OCI-LY1 (cell line): ENCODE measurements around the gene SLC6A8.

Experiments used
- H2AFZ ChIP-seq: fragments of 200-600 bp; sonication (generic), shearing (Covaris generic); 2 replicates; pipeline ENCODE4 v1.6.0; 2014; ENCODE audit warnings: antibody characterized with exemption, mild to moderate bottlenecking, low read length
- H3F3A ChIP-seq: fragments of 200-600 bp; sonication (generic), shearing (Covaris generic); 2 replicates; pipeline ENCODE4 v1.6.0; 2014; ENCODE audit warnings: mild to moderate bottlenecking, antibody characterized with exemption, low read length, moderate library complexity; ENCODE audit not compliant: insufficient read depth
- H3K27ac ChIP-seq: fragments of 200-600 bp; sonication (generic); 2 replicates; pipeline ENCODE4 v1.5.1; 2014; ENCODE audit warnings: low read length, mixed run types, mild to moderate bottlenecking, low read depth; ENCODE audit not compliant: poor library complexity, severe bottlenecking
- H3K27me3 ChIP-seq: fragments of 200-600 bp; sonication (generic); 2 replicates; pipeline ENCODE4 v1.6.0; 2014; ENCODE audit warnings: antibody characterized with exemption, mild to moderate bottlenecking, low read length, moderate library complexity; ENCODE audit not compliant: insufficient read depth
- H3K36me3 ChIP-seq: fragments of 200-600 bp; sonication (generic); 2 replicates; pipeline ENCODE4 v1.6.1; 2014; ENCODE audit warnings: mild to moderate bottlenecking, antibody characterized with exemption, low read length, moderate library complexity, mixed read lengths; ENCODE audit not compliant: insufficient read depth
- H3K4me1 ChIP-seq: fragments of 200-600 bp; sonication (generic); 2 replicates; pipeline ENCODE4 v1.5.1; 2014; ENCODE audit warnings: mild to moderate bottlenecking, low read length, moderate library complexity; ENCODE audit not compliant: insufficient read depth, severe bottlenecking
- H3K4me2 ChIP-seq: fragments of 200-600 bp; sonication (generic), shearing (Covaris generic); 2 replicates; pipeline ENCODE4 v1.6.1; 2014; ENCODE audit warnings: low read length
- H3K4me3 ChIP-seq: fragments of 200-600 bp; sonication (generic); 2 replicates; pipeline ENCODE4 v1.5.1; 2014; ENCODE audit warnings: low read length, low read depth, mild to moderate bottlenecking, mixed read lengths; ENCODE audit not compliant: poor library complexity, severe bottlenecking
- H3K79me2 ChIP-seq: fragments of 200-600 bp; shearing (Covaris generic); 2 replicates; pipeline ENCODE4 v1.6.1; 2016; ENCODE audit warnings: mixed run types, low read length, mixed read lengths; ENCODE audit not compliant: insufficient read depth
- H3K9ac ChIP-seq: fragments of 200-600 bp; sonication (generic), shearing (Covaris generic); 2 replicates; pipeline ENCODE4 v1.6.1; 2014; ENCODE audit warnings: mild to moderate bottlenecking, low read length, mixed read lengths
- H3K9me2 ChIP-seq: fragments of 200-600 bp; sonication (generic), shearing (Covaris generic); 2 replicates; pipeline ENCODE4 v1.6.1; 2014; ENCODE audit warnings: low read depth, mild to moderate bottlenecking, low read length, mixed read lengths
- H3K9me3 ChIP-seq: fragments of 200-600 bp; shearing (Covaris generic); 2 replicates; pipeline ENCODE4 v1.6.1; 2014; ENCODE audit warnings: low read length, mixed read lengths
- H4K20me1 ChIP-seq: fragments of 200-600 bp; sonication (generic), shearing (Covaris generic); 2 replicates; pipeline ENCODE4 v1.6.0; 2016; ENCODE audit warnings: mild to moderate bottlenecking, low read length; ENCODE audit not compliant: insufficient read depth
- CTCF ChIP-seq: fragments of 200-600 bp; sonication (generic), shearing (Covaris generic); IDR thresholded peaks from 2 replicates; pipeline ENCODE4 v1.5.1; 2017; ENCODE audit warnings: mild to moderate bottlenecking, antibody characterized with exemption, low read length, moderate library complexity, mixed read lengths
- EZH2 ChIP-seq: fragments of 200-600 bp; sonication (generic), shearing (Covaris generic); IDR thresholded peaks from 2 replicates; pipeline ENCODE4 v1.8.0; 2017; ENCODE audit warnings: borderline replicate concordance, mixed run types, mild to moderate bottlenecking, antibody characterized with exemption, low read length, moderate library complexity, mixed read lengths

The SLC6A8 gene

DNA sequence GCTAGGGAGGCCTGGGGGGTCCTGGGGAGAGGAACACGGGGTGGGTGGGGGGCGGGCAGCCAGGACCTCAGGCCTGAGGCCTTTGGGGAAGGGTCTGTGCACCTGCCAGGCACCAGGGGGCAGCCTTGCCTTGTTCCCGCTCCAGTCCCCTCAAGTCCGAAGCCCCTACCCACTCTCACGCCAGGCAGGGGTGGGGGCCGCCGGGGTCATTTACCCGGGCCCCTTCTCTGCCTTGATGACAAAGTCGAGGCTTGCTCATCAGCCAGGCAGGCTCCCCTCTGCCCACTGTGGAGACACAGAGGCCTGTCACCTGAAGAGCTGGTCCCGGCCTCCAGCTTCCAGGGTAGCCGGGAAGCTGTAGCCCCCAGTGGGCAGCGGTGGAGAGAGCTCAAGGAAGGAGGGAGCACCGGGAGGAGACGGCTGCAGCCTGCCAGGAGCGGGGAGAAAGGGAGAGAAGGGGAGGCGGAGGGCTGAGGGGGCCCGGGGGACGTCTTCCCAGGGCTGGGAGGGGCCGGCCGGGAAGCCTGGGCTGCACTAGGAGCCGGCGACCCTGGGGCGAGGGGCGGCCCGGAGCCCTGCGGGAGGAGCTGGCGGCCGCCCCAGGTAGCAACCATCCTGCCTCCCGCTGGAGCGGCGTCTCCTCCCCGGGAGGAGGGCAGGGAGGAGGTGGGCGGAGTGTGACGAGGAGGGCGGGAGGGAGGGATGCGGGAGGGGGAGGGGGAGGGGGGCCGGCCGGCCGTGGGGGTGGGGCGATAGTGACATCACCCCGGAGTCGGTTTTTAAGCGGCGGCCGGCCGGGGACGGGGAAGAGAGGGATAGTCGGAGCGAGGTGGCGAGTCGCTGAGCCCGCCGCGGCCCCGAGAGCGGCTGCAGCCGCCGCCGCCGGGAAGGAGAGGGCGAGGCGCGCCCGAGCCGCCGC lies at the start of gene SLC6A8:
TSS of gene SLC6A8 (plus strand) at position 806 of the 919 bp plus-strand sequence. CDS start 649 bp downstream, outside the sequence.
- H4K20me1 ChIP-seq = no peaks in the 10 kb centered on the region
- H3K4me2 ChIP-seq = no peak within 1 kb of the TSS; the same call in 1 of the 2 replicates
- no peak within 1 kb of the TSS for H3K9ac ChIP-seq
- no peaks in the 10 kb centered on the region for H3F3A ChIP-seq
- peak within 1 kb of the TSS; percentile 38 for H3K4me3 ChIP-seq
- H2AFZ ChIP-seq = no peak within 1 kb of the TSS
- H3K4me1 ChIP-seq = no peaks in the 10 kb centered on the region
- no peaks in the 10 kb centered on the region for H3K36me3 ChIP-seq
- no peaks in the 10 kb centered on the region for H3K27me3 ChIP-seq
- no peaks in the 10 kb centered on the region for H3K9me3 ChIP-seq
- H3K79me2 ChIP-seq = no peaks in the 10 kb centered on the region
- H3K27ac ChIP-seq = no peak within 1 kb of the TSS
- TF ChIP-seq EZH2 (no peak), CTCF (peak; percentile 38)
- H3K9me2 ChIP-seq = no peaks in the 10 kb centered on the region

GRCh38 chrX:153638041-153638371 lies 49.7 kb upstream of the SLC6A8 start:
- no peaks in the 10 kb centered on the region for H3F3A ChIP-seq
- no peaks in the 10 kb centered on the region for H3K9me2 ChIP-seq
- H3K79me2 ChIP-seq = no peaks in the 10 kb centered on the region
- no peak for TF ChIP-seq CTCF
- TF ChIP-seq EZH2 = no peak
- no peak overlapping the region for H3K27ac ChIP-seq
- H3K4me2 ChIP-seq = no peak overlapping the region
- H3K4me1 ChIP-seq = no peaks in the 10 kb centered on the region
- no peaks in the 10 kb centered on the region for H3K27me3 ChIP-seq
- H3K9me3 ChIP-seq = no peaks in the 10 kb centered on the region
- H4K20me1 ChIP-seq = no peaks in the 10 kb centered on the region
- no peak overlapping the region for H2AFZ ChIP-seq
- H3K36me3 ChIP-seq = no peaks in the 10 kb centered on the region
- no peak overlapping the region for H3K9ac ChIP-seq
- no peak overlapping the region for H3K4me3 ChIP-seq

- Histone ChIP-seq H3K4me1 (no peaks in the 10 kb centered on the region), H3K27me3 (no peaks in the 10 kb centered on the region; the same call in 1 of the 2 replicates)
- TF ChIP-seq EZH2 (no peak), CTCF (no peak)
Observed at GRCh38 chrX:153638436-153639176, 49.1 kb upstream of the SLC6A8 start.

More at GRCh38 chrX:153638436-153639176, 49.1 kb upstream of the SLC6A8 start:
- Histone ChIP-seq H3K79me2 (no peaks in the 10 kb centered on the region), H4K20me1 (no peaks in the 10 kb centered on the region), H3K4me2 (no peak overlapping the region), H3K36me3 (no peaks in the 10 kb centered on the region), H3K9ac (no peak overlapping the region), H3K27ac (no peak overlapping the region), H3K4me3 (no peak overlapping the region), H3K9me3 (no peaks in the 10 kb centered on the region), H3F3A (no peaks in the 10 kb centered on the region), H2AFZ (no peak overlapping the region), H3K9me2 (no peaks in the 10 kb centered on the region)
